Activated CD4-positive, CD25-positive, alpha-beta regulatory T cell treated with anti-CD3 and anti-CD28 coated beads, Interleukin-2, amount 50 U/mL, for 24 hours (primary cell): ENCODE measurements around the gene ELFN1.

Source experiments
- ATAC-seq, 2 donors: fragments of 150-1000 bp; cut with Tn5 transposase; one replicate each; pipeline ENCODE4 v1.10.0; 2021; ENCODE audit warnings: mild to moderate bottlenecking in 1 of 2, moderate library complexity in 1 of 2

ELFN1 gene

DNA sequence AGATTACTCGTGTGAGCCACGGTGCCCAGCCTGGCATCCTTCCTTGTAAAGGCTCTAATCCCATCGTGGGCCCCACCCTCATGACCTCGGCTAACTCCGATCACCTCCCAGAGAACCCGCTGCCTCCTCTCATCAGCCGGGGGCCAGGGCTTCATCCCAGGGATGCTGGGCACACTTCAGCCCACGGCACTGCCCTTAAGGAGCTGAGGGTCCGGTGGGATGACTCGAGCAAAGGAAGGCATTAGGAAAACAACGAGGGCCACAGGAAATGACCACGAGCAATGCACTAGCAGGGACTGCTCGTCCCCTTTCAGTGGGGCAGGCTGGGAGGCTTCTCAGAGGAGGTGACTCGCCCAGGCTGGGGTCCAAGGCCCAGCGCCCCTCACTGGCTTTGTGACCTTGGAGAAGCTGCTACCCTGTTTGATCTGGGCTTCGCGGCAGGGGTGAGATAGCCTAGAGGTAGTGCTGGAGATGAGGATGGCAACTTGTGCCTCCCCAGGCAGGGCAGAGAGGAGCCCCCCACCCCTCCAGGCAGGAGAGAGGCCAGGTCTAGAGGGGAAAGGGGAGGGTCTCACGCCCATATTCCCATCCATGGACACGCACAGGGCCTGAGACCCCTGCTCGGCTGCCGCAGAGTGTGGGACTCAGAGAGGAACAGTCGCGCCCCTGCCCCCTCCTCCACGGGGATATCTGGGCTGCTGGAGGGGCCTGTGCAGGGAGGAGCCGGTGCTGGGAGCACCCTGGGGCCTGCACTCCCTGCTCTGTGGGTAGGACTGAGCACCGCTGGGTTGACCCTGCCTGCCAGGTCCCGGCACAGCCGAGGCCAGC lies 26.8 kb downstream of the ELFN1 start:
- no peak for ATAC-seq

DNA sequence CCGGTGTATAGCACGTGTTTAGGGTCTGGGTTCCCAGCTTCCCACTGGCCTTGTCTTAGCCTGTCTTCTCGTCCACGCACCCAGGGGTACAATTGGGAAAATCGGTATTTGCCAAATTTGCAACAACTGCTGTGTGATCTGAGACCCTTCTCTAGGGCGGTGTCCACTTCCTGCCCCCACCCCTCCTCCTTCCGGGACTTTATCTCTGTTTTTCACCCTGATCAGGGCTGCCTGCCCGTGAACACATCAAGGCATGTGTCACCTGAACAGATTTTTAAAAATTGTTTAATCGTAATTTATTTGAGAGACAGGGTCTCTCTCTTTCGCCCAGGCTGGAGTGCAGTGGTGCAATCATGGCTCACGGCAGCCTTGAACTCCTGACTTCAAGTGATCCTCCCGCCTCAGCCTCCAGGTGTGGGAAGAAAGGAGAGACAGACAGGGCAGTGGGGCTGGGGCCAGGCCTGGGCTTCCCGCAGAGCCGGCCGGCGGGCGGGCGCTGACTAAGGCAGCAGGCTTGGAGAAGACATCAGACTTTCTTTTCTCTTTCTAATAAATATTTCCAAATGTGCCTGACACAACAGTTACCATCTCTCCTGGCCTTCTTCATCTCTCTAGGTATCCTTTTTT lies 27.5 kb downstream of the ELFN1 start:
- no peak for ATAC-seq

DNA sequence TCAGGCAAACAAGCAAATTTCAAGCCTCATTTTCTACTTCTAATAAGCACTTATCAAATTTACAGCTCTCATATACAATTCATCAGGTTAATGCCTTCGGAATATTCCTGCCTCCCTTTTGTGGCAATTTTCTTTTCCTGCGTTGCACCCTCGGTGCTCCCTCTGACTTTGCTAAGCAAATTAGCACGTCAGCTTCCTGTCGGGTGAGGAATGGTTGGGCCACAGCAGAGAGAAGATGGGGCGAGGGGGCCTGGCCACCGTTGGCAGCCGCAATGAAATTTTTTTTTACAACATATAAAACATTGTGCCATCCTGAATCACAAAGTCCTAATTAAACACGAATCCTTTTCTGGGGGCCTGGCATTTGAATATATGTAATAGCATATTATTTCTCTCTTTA lies 28.1 kb downstream of the ELFN1 start:
- no peak for ATAC-seq

DNA sequence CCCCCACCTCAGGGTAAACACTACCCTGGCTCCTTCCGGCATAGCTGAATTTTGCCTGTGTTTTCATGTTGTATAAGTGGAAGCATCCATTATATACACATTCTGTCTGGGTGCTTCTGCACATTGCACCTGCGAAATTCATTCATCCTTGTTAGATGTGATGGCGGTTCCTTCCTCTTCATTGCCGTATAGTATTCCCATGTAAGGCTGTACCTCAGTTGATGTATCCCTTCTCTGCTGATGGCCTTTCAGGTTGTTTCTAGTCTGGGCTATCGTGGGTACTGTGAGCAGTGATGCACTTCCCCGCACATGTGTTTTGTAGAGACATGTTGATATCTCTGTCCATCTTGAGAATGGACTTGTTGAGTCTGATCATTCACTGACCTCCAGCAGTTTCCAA lies 28.9 kb downstream of the ELFN1 start:
- ATAC-seq = no peak

DNA sequence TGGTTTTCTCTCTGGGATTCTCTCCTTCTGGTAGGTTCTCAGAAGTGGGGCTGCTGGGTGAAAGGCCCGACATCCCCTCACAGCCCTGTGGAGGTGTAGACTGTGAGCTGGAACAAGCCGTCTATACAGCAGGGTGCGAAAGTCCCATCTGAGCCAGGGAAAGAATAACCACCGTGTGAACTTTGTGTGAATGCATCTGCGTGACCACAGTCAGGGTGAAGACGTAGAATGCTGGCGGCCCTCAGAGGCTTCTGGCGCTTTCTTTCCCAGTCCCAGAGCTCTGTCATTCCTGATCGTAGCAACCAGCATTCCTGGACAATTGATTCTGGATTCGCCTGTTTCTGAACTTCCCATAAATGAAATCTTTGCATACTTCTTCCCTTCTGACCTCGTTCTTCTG lies 30.0 kb downstream of the ELFN1 start:
- no peak for ATAC-seq

DNA sequence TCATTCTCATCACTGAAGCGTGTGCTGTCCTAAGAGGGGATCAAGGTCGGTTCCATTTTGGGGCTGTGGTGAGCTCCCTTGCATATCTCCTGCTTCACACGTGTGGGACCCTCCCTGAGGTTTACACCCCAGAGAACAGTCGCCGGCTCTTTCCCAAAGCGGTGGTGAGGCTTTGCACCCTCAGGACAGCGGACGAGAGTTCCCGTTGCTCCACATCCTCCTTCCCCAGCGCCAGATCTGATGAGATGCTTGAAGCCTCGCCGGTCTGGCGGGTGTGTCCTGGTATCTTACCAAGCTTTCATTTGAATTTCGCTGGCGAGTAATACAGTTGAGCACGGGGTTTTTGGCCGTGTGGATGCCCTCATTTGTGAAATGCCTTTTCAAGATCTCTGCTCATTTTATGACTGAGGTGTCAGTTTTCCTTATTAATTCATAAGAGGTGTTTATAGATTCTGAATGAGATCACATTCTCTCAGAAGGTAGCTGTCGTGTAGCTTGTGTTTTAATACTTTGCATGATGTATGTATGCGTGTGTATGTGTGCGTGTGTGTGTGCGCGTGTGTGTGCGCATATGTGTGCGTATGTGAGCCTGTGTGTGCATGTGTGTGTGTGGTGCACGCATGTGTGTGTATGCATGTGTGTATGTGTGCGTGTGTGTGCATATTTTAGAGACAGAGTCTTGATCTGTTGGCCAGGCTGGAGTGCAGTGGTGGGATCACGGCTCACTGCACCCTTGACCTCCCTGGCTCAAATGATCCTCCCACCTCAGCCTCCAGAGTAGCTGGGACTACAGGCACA lies 30.7 kb downstream of the ELFN1 start:
- no peak for ATAC-seq

DNA sequence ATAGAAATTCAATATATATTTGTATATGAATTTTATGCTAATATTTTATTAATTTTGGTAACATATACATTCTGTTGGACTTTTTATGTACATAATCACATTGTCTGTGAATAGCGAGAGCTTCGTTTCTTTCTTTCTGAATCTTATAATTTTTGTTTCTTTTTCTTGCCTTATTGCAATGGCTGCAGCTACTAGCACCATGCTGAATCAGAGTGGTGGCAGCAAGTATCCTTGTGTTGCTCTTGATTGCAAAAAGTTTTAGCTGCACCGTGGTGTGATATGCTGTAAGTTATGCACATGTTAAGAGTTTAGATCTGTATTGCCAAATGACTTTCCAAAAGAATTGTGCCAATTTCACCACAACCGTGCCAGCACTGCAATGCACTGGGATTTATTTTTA lies 32.6 kb downstream of the ELFN1 start:
- ATAC-seq = no peak

DNA sequence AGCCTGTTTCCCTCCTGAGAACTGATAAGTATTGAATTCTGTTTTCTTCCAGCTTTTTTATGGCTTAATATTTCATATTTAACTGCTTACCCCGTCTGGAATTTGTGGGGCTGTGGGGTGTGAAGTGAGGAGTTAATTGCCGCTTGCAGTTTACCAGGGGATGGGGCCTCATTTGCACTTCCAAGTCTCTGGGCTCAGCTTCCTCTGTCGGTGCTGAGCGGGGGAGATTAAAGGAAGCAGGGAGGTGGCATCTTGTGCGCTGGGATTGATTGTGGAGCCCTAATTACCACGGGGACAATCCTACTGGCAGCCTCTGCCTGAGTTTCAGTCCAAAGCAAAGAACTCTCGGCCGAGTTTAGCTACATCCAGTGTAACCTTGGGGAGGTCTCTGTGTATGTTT lies 33.4 kb downstream of the ELFN1 start:
- no peak for ATAC-seq

DNA sequence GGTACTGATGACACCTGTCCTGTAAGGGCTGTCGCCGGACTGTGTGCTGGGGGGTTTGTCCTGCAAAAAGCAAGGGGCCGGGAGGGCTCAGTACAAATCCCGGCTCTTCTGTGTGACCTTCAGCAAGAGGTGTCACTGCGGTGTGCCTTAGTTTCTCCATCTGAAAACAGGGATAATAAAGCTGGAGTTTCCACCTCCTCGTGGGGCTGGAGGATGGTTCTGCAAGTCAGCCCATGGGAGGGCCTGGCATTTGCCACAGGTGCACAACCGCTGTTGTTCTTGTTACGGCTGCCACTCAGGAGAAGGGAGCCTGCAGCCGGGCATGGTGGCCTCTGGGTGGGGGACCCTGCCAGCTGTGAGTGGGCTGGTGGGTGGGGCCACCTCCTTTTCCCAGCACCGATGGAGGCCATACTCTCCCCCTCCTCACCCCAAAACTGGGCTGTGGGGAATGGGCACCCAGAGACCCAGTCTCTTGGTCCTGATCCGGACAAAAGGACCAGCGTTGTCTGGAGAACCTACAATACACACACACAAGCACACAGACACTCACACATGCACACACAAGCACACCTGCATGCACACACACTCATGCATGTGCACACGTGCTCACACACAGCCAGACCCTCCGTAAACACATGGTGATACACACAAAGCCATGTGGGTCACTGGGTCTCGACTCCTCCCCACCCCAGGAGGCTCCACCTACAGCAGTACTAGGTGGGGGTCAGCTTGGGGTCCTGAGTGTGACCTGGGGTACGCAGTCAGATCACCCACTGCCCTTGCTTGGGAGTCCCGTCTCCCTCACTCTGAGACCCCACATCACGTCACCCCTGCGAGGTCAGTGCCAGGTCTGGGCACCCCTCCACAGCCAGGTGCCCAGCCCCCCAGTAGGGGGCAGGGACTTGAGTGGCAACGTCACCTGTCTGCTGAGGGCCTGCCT lies 34.1 kb downstream of the ELFN1 start:
- no peak for ATAC-seq

DNA sequence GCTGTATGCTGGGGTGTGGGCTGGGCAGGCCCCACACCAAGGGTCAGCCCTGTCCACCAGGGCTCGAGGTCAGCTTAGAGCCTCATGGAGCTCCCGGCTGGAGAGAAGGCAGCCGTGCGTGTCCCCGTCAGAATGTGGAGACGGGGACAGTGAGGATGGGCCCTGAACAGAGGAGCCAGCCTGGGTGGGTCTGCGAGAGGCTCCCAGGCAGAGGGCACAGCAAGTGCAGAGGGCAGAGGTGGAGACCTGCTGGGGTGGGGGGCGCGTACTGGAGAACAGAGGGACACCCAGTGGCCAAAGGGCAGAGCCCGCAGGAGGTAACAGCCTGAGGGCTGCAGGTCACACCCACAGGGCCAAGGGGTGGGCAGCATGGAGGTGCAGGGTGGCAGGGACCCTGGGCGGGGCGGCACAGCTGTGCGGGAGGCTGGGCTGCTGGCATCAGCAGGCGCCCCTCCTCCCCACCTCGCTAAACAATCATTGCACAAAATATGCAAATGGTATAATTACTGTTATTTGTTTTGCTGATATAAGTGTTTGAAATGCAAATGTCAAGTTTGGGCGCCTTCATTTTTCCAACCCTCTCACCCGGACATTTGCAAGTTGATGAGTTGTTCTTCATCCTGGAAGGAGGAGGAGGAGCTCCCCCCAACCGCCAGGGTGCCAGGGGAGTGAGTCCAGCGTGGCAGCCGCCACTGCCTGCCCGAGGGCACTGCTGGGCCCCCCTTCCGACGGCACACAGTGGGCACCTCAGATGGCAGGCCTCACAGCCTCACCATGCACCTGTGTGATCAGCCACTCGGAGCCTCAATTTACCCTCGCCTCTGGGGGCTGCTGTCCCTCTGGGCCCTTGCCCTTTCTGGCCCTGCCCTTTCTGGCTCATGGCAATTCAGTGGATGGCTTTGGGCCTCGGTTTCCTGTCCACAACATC lies 35.0 kb downstream of the ELFN1 start:
- ATAC-seq = no peak

DNA sequence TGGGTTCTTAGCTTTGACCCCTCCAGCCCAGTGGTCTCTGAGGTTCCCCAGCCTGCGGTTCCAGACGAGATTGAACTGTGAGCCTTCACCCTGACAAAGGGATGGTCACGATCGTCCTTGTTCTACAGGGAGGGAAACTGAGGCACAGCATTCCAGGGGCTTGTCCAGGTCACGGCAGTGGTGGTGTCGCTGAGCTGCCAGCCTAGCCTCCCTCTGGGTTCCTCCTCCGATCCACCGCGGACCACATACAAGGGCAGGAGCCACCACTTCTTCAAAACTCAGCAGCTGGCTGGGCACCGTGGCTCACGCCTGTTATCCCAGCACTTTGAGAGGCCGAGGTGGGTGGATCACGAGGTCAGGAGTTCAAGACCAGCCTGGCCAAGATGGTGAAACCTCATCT lies 35.8 kb downstream of the ELFN1 start:
- ATAC-seq = no peak

DNA sequence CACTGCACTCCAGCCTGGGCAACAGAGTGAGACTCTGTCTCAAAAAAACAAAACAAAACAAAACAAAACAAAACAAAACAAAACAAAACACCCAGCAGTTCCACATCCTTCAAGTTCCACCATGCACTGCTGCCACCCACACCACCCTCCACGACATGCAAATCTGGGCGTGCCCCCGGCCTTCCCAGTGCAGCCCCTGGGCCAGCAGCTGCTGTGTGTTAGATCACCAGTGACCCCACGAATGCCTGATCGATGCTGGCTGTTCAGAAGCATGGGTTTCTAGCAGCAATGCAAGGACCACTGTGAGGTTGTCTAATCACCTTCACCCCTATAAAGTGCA lies 36.3 kb downstream of the ELFN1 start:
- ATAC-seq = no peak

DNA sequence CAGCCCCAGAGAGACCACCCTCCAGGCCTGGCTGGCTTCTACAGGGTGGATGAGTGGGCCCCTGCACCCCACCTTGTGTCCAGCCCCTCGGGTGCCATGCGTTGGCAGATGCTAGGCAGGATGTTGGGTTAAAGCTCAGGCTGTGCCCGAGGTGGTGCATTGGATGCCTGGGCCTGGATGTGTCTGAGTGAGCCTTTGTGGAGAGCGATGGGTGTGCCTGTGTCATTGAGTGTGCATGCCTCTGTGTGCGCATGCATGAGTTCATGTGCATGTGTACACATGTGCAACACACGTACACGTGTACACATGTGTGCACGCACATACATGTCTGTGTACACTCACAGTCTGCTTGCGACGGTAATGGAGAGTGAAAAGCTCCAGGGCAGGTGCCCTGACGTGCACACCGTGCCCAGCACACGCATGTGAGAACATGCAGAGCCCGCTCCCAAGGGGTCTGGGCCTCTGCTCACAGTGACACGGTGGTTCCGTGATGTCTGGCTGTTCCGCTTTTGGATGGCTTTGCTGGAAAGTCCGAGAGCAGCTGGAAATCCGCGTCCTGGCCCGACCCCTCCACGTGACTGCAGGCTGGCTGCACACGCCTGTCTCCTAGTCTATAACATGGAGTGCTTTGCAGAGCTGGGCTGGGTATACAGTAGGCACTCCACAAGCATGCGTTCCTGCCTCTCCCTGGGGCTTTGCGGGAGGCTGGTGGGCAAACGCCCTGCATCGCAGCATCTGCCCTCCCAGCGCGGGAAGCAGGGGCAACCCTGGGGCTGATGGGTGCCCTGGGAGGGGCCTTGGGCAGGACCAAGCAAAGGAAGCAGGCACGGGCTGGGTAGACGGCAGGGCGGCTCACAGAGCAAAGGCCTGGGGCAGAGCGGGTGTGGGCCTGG lies 36.9 kb downstream of the ELFN1 start:
- ATAC-seq = no peak

DNA sequence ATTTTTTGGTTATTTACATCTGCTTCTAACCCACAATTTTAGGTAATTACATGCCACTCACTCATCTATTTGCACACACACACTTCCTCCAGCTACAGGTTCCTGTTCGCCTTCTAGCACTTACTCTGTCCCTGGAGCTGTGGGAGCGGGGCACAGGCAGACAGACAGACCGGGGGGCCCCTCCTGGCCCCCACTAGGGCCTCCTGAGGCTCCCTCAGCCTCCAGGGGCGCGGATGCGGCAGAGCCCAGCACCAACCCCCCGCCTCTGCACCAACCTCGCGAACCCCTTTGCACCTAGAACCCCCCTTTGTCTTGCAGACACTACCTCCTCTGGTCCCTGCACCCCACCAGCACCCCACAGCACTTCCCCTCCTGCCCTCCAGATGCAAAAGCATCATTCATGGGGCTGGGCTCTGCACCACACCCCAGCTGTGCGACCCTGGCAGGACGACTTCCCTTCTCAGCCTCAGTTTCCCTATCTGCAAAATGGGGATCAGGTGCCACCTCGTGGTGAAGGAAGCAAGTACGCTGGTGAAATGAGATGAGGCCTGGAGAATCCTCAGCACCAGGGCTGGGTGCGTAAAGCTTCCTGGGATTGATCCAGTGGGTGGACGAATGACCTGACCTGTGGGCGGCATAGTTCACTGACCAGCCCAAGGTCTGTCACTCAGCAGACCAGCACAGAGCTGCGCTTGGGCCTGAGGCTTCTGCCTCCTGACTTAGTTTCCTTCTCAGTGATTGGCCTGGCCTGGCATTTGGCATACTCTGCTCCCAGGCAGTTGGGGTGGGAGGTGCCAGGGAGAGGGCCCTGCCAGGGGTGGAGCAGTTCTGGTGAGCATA lies 37.9 kb downstream of the ELFN1 start:
- ATAC-seq = no peak

DNA sequence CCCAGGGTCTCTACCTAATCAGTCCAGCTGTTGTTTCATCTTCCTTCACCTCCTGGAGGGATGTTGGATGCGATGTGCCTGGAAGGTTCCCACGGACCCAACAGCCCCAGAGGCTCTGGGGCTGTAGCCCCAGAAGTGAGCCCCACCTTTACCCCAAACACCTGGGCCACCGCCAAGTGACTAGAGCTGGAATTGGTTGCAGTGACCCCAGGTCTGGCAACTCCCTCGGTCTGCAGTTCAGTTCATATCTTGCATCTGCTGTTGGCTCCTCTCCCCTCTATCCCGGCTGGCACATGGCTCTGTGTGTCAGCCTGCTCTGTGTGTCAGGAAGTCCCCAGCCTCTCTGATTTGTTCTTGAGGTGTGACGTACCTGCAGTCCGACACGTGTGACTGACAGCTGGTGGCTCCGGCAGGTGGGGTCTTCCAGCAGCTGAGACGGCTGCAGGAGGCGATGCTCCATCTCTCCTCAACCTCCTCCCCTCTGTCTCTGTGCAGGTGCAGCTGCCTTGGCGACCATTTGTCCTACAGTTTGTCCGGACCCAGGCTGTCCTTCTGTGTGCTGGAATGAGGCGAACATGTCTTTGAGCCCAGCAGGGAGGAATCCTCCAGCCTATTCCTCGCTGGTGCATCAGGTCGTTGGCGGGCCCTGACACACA lies 38.6 kb downstream of the ELFN1 start:
- no peak for ATAC-seq

DNA sequence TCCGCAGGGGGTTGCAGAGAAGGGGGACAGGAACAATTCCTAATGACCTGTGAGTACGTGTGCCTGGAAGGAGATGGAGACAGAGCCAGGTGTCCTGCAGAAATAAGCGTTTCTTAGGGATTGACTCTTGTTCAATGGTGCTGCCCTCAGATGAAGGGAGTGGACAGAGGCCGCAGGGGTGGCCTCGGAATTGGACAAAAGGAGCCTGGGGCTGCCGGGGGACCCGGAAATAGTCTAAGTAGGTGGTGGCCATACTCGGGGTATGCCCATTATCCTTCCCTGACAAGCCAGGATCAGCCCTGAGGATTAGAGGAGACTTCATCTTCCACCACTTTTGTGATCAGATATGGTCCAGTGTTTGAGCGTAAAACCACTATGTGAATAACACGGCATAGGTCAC lies 39.2 kb downstream of the ELFN1 start:
- ATAC-seq = no peak

DNA sequence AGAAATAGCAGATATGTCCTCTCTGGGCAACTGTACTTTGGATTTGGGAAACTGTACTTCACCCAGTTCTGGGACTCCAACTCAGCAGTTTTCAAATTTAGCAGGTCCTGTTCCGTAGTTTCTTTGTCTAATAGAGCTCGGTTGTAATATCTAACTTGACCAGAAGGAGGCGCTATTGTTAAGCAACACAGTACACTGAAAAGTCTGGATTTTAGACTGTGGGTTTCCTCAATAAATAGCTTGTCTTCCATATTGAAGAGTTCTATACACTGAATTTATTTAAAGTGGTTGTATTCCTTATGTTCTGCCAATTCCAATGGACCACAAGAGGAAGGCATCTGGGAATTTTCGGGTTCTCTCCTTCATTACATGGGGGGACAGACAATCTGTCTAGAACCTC lies 39.8 kb downstream of the ELFN1 start:
- ATAC-seq = no peak

DNA sequence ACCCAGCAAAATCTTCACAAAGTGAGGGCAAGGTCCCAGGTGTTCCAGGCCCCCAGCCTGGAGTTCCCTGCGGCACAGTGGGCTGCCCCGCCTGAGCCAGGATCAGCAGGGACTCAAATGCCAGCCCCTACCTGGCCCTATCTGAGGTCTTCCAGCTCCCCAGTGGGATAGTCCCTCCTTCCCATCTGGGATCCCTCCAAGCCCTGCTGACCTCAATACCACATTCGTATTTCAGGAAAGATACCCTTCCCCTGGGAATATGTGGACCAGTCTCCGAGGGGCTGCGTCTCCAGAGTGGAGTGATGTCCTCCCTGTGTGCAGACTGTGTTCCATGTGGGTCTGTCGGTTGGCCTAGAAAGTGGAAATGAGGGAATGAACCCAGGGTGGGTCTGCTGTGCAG lies 40.9 kb downstream of the ELFN1 start:
- ATAC-seq = no peak

DNA sequence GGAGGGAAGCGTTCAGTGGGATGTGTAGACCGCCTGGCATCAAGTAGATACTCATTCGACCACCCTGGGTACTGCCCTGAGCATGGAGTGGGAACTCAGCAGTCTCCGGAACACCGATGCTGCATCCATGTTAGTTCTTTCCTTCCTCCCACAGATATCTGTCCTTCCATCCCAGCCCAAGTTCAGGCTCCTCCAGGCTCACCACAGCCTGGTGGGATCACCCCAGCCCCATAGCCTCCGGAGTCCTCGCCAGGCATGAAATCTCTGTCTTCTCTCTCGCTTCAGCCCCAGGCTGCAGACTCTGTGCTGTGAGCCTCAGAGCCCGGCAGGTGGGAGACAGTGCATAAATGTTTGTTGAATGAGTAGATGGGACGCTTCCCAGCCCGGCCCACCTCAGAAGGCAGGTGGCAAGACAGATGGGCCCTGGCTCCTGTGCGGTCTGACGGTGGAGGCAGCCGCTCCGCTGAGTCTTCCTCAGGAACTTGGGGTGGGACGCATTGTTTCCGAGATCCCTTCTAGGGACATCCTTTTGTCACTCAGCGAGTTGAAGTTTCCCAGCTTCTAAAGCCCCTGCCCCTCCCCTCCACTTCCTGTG lies 42.9 kb downstream of the ELFN1 start:
- no peak for ATAC-seq
